Measurements from ENCODE around the gene ZNF358. TPM values are rescaled to one million over a fixed set of nuclear protein-coding genes. Genes with fewer than 3 reads are reported as not detected.

Gene ZNF358
- total RNA-seq, 4 donors from 2014 or later: 30.4 to 42.8 (median 36.9) TPM

DNA sequence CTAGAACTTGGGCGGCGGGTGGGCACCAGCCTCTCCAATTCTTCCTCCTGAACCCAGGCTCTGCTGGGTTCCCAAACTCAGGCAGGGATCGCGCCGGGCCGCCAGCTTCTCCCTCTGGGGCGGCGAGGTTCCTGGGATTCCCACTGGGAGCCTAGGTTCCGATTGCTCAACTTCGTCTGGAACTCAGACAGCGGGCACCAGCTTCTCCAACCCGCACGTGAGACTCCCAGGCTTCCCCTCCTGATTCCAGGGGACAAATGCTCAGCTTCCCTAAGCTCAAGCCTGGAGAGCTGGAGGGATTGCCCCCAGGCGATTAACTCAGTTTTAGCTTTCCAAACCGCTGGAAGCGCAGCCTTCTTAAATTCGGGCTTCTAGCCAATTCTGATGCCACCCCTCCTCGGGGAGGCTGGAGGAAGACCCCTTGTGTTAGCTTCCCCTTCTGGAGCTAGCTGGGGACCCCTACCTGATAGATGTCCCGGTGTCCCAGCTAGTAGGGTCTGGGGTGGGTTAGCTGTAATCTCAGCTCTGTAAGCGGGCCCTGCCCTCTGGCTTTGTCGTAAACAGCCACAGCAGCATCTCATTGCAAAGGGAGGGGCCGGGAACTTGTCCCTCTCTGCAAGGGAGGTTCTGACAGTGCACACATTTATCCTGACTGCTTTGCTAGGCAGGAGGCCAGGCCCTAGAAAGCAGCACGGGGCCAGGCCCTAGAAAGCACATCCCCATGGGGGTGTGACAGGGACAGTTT is 7.2 kb downstream of the ZNF358 start:
- peak overlapping the region; percentile 77 for H3K4me3 ChIP-seq (ENCODE audit: low read depth, poor library complexity, severe bottlenecking)
- peak; percentile 47 to 92 for DNase-seq (ENCODE audit: low spot score in 2 of 2)
- intact Hi-C loops (cut with DNase I; ENCODE audit: low total_unique reads): no loop called here
- 6 to 8% methylated on average over 18 to 23 of the region's 23 CpGs for WGBS, 2 donors
- no peak for TF ChIP-seq POLR2A (IDR thresholded peaks at IDR 0.05)

DNA sequence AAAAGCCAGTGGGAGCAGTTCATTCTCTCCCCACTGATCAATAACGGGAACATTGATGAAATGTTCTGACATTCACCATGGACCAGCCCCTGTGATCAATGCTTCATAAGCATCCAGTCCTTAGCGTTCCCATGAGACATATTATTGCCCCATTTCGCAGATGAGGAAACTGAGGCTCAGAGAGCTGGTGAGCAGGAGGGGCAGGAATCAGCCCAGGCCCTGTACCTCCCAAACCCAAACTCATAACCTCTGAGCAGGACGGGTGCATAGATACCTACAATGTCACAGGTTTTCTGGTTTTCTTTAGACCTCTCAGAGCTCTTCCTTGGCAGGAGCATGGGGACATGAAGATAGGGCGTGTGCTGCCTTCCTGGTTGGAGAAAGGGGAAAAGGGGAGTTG is 8.6 kb downstream of the ZNF358 start:
- 86 to 90% methylated on average over 5 of the region's 5 CpGs for WGBS, 2 donors
- DNase-seq (ENCODE audit: low spot score in 2 of 2): no peak
- TF ChIP-seq, protein P1, sequence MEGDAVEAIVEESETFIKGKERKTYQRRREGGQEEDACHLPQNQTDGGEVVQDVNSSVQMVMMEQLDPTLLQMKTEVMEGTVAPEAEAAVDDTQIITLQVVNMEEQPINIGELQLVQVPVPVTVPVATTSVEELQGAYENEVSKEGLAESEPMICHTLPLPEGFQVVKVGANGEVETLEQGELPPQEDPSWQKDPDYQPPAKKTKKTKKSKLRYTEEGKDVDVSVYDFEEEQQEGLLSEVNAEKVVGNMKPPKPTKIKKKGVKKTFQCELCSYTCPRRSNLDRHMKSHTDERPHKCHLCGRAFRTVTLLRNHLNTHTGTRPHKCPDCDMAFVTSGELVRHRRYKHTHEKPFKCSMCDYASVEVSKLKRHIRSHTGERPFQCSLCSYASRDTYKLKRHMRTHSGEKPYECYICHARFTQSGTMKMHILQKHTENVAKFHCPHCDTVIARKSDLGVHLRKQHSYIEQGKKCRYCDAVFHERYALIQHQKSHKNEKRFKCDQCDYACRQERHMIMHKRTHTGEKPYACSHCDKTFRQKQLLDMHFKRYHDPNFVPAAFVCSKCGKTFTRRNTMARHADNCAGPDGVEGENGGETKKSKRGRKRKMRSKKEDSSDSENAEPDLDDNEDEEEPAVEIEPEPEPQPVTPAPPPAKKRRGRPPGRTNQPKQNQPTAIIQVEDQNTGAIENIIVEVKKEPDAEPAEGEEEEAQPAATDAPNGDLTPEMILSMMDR (IDR thresholded peaks at IDR 0.05): no peak
- no peak for TF ChIP-seq POLR2A (IDR thresholded peaks at IDR 0.05)
- intact Hi-C loops (cut with DNase I; ENCODE audit: low total_unique reads): no loop called here
- no peak overlapping the region for H3K4me3 ChIP-seq (ENCODE audit: low read depth, poor library complexity, severe bottlenecking)

DNA sequence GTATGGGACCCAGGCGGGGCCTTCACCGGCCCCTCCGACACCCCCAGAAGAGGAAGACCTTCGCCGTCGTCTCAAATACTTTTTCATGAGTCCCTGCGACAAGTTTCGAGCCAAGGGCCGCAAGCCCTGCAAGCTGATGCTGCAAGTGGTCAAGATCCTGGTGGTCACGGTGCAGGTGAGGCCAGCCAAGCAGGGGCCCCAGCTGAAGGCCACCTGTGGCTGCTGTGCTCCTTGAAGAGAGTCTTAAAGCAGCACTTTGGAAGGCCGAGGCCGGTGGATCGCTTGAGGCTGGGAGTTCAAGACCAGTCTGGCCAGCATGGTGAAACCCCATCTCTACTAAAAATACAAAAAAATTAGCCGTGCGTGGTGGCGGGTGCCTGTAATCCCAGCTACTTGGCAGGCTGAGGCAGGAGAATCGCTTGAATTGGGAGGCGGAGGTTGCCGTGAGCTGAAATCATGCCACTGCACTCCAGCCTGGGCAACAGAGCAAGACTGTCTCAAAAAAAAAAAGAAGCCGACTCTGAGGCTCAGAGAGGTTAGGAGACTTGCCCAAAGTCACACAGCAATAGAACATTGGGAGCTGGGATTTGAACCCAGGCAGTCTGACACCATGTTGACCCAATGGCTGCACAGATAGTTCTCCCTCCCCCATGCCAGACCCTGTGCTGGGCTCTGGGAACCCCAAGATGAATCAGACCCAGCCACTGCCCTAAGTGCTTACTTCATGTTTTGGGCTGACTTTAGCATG is 9.3 kb downstream of the ZNF358 start:
- no peak overlapping the region for H3K4me3 ChIP-seq (ENCODE audit: low read depth, poor library complexity, severe bottlenecking)
- DNase-seq (ENCODE audit: low spot score in 2 of 2): peak in 1 of 2 donors; percentile 84
- 93 to 94% methylated on average over 20 of the region's 20 CpGs for WGBS, 2 donors
- intact Hi-C loops (cut with DNase I; ENCODE audit: low total_unique reads): no loop called here
- TF ChIP-seq POLR2A (IDR thresholded peaks at IDR 0.05): no peak
- TF ChIP-seq, protein P1 (IDR thresholded peaks at IDR 0.05): no peak

DNA sequence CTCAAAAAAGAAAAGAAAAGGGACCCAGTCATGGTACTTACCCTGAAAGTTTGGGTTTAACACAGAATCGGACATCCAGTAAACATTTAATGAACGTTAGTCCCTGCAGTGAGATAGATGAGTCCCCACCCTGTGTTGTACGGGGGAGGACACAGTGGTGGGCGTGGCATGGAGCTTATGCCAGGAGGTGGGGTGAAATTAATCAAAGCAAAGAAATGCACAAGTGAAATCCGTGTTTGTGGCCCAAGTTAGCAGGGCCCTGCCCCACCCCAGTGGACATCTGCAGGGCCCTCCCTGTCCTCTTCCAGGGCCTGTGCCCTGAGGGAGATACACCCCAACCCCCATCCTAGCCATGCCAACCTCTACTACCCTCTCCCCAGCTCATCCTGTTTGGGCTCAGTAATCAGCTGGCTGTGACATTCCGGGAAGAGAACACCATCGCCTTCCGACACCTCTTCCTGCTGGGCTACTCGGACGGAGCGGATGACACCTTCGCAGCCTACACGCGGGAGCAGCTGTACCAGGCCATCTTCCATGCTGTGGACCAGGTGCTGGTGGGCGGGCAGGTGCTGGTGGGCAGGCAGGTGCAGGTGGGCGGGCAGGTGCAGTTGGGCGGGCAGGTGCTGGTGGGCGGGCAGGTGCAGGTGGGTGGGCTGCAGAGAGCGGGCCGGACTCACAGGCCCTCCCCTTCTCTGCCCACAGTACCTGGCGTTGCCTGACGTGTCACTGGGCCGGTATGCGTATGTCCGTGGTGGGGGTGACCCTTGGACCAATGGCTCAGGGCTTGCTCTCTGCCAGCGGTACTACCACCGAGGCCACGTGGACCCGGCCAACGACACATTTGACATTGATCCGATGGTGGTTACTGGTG is 10.4 kb downstream of the ZNF358 start:
- WGBS, 2 donors: 81 to 86% methylated on average over 25 to 31 of the region's 31 CpGs
- intact Hi-C loops (cut with DNase I; ENCODE audit: low total_unique reads): no loop called here
- no peak overlapping the region for H3K4me3 ChIP-seq (ENCODE audit: low read depth, poor library complexity, severe bottlenecking)
- peak in 1 of 2 donors; percentile 81 for DNase-seq (ENCODE audit: low spot score in 2 of 2)
- no peak for TF ChIP-seq POLR2A (IDR thresholded peaks at IDR 0.05)
- TF ChIP-seq, protein P1 (IDR thresholded peaks at IDR 0.05): no peak

DNA sequence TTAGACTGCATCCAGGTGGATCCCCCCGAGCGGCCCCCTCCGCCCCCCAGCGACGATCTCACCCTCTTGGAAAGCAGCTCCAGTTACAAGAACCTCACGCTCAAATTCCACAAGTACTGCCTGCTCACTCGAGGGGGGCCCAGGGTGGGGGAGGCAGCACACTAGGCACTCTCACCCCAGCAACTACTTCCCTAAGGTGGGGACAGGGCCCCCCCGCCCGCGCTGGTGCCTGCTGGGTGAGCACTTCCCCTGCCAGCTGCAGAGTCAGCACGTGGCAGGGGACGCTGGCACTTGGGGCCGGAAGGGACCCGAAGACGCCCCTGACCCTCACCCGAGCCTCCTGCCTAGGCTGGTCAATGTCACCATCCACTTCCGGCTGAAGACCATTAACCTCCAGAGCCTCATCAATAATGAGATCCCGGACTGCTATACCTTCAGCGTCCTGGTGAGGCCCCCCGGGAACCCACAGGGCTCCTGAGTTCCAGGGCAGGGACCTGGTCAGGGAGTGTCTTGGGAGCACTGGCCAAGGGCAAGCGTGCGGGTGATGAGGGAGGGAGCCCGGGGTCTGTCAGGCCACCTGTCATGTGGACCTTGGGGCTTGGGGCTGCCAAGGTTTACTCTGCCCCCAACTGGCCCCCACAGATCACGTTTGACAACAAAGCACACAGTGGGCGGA is 11.8 kb downstream of the ZNF358 start:
- DNase-seq (ENCODE audit: low spot score in 2 of 2): peak; percentile 32 to 88
- intact Hi-C loops (cut with DNase I; ENCODE audit: low total_unique reads): no loop called here
- no peak overlapping the region for H3K4me3 ChIP-seq (ENCODE audit: low read depth, poor library complexity, severe bottlenecking)
- WGBS, 2 donors: 77 to 80% methylated on average over 25 of the region's 25 CpGs
- TF ChIP-seq POLR2A (IDR thresholded peaks at IDR 0.05): no peak
- TF ChIP-seq, protein P1 (IDR thresholded peaks at IDR 0.05): no peak

All from lower leg skin (tissue), 4 donors.